HL-60/S4 treated with retinoic acid at 250 ng/mL for 4 days and 3 days (cell line): Measurements from ENCODE around the gene DNAJC4.

ENCODE experiments used
- in situ Hi-C: fragments of 300-500 bp; cut with MboI; formaldehyde crosslinking; loops from 2 replicates; pipeline ENCODE4 v1.7.0; 2022; ENCODE audit warnings: low sequenced_read_pairs

Gene DNAJC4

DNA sequence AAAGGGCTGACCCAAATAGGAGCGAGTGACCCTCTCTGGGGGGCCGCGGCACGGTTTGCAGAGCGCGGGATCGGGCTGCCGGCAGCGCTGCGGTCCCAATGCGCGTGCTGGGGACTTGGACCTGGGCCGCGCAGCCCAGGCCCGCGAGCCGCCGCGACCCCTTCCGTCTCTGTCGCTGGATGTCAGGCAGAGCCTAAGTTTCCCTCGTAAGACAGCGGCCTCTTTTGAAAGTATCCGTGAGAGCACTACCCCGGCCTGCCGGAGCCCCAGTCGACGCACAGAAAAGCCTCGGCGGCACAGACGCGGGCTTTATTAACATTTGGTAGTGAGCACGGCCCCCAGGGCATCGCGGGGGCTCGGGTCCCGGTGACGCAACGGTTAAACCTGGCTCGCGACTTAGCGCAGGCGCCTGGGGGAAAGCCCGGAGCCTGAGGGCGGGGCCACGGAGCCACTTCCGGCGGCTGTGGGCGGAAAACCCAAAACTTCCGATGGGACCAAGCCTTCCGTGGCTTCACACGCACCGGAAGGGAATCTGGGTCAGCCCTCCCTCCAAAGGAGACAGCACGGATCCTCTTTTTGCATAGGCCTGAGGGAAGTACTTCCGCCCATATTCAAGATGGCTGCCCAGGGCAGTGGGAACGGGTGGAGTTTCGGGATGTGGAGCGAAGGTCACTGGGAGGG lies 39.3 kb downstream of the DNAJC4 start:
- in situ Hi-C loops, result no loop called here

DNA sequence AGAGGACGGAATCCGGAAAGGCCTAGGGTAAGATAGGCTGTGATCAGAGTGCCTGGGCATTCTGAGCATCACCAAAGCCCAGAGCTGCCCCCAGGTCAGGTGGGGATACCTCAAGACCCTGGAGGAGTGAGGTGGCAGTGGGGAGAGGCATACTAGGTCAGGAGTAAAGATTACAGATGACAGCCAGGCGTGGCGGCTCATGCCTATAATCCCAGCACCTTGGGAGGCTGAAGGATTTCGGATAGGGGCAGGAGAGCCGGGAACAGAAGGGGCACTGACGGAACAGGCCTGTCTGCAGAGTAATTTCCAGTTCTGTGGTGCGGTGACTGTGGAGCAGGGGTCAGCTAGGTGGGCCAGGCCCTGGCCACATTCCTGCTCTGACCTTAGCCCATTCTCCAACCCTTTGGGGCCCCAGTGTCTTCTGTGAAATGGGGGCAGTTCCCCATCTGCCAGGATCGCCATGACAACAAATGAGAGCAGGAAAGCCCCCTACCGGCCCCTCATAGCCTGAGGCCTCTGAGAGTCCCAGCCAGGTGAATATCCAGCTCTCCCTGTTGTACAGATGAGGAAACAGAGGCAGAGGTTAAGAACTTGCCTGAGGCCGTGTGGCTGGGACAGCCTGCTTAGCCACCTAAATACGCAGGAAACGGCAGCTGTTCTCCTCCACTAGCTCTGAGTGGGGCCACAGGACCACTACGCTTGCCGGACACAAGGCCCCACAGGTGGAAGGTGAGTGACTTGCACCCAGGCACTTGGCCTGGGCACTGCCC lies 44.9 kb downstream of the DNAJC4 start:
- in situ Hi-C loops, result no loop called here

DNA sequence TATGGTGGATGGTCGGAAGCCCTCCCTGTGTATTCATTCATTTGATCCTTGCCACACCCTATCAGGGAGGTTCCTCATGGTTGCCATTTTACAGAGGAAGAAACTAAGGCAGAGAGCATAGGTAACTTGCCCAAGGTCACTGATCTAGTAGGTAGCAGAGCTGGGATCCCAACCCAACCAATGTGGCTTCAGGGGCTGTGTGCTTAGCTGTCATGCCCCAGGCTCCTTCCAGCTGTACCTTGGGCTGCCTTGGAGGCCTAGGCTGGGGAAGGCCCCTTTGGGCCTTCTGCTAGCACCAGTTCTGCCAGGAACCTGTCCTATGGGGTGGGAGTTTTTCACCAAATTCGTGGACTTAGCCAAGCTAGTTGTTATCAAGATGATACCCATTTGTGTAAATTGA lies 45.5 kb downstream of the DNAJC4 start:
- in situ Hi-C loops, result no loop called here

DNA sequence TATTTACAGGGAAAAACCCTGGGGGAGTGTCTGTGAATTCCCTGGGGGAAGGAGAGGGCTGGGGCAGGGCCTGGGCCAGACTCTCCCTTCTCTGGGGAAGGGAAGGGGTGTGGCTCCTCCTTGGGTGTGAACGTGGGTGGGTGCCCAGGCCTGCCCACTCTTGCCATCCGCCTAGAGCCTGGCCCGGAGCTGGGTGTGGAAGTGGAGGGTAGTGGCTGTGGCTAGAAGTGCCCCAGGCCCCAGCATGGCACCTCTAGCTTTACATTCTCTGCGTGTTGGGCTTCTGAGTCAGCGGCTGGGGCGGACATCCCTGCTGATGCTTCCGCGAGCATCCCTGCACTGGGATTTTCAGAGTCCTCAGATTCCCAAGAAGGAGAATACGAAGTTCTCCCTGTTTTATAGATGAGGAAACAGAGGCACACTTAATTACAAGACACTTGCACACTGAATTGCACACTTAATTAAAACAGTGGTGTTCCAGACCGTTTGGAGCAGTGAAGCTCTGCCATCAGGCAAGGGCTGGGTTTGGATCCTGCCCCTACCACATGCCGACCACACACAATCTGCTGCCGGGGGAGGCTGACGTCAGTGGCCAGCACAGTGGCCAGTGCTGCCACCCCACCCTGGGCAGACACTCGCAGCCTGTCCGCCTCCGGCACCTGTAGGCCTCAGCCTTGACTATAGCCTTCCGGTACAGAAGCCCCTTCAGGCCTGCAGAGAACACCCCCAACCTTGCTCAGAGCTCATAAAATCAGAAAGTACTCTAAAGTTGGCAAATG lies 46.5 kb downstream of the DNAJC4 start:
- in situ Hi-C loops, result no loop called here

DNA sequence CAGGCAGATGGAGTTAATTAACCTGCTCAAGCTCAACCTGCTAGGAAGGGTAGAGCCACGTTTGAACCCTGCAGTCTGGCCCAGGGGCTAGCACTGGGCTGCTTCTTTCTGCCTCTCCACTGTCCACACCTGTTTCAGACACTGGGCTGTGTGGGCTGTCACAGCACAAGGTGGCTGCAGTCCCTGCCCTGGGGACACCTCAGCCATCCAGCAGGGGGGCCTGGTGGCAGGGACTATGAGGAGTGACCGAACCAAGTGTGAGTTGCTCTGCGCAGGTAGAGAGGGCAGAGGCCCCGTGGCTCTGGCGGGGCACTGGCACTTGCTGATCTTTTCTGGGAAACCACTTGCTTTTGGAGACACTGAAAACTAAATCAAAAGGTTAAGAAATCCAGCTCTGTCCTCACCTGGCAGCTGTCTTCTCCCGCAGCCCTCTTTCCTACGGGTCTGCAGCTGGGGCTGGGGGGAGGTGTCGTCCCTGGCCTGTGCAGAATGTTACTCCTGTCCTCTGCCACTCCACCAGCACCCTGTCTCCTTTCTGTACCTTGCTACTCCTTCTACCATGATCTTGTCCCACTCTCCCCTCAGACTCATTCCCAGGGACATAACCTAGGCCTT lies 48.3 kb downstream of the DNAJC4 start:
- in situ Hi-C loops, result no loop called here

DNA sequence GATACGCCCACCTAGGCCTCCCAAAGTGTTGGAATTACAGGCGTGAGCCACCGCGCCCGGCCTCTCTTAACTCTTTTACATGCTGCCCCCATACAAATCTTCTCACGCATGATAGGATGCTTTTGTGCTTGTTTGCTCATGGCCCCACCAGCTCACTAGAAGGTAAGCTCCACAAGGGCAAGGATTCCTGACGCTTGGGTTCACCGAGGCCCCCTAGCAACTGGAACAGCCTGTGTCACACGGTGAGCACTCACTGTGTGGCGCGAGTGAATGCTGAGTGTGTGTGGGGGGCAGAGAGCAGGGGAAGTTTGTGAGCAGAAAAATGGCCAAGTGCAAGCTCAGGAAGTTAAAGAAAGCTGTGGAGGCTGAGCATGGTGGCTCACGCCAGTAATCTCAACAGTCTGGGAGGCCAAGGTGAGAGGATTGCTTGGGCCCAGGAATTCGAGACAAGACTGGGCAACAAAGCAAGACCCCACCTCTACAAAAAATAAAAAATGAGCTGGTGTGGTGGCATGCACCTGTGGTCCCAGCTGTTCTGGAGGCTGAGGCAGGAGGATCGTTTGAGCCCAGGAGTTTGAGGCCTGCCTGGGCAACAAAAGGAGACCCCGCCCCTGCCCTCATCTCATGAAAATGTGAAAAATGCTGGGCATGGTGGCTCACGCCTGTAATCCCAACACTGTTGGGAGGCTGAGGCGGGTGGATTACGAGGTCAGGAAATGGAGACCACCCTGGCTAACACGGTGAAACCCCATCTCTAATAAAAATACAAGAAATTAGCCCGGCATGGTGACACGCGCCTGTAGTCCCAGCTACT lies 51.8 kb downstream of the DNAJC4 start:
- in situ Hi-C loops, result no loop called here

DNA sequence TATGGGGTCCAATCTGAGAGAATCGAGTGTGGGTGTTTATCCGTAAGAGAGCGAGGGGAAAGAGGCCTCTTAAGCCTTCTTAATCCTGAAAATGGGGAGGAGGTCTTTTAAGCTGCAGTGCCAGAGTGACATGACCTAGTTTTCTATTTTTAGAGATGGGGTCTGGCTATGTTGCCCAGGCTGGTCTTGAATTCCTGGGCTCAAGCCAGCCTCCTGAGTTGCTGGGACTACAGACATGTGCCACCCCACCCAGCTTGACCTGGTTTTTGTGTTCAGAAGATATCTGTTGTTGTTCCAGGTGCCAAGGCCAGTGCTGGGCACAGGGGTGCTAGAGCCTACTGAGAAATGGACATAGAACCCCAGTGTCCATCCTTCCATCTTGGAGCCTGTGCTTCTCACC lies 52.7 kb downstream of the DNAJC4 start:
- in situ Hi-C loops, result no loop called here
